HAP-1 (cell line): ENCODE data around the gene MSX2.

ENCODE experiments used
- DNase-seq, 2 experiments: peaks; one replicate each; pipeline ENCODE4 v3.0.0-alpha.2; 2016 to 2020; ENCODE audit warnings: low spot score in 2 of 2
- H3K27me3 ChIP-seq: fragments of 250-450 bp; sonication (Bioruptor Pico); 2 replicates; pipeline ENCODE4 v1.5.1; 2020; ENCODE audit warnings: low read depth, mild to moderate bottlenecking, moderate library complexity
- H3K36me3 ChIP-seq: fragments of 250-450 bp; sonication (Bioruptor Pico); replicated peaks from 2 replicates; pipeline ENCODE4 v1.5.1; 2020; ENCODE audit warnings: mild to moderate bottlenecking
- H3K4me1 ChIP-seq: fragments of 250-450 bp; sonication (Bioruptor Pico); 2 replicates; pipeline ENCODE4 v1.5.1; 2020; ENCODE audit warnings: mild to moderate bottlenecking
- H3K4me3 ChIP-seq: fragments of 250-450 bp; sonication (Bioruptor Pico); 2 replicates; pipeline ENCODE4 v1.5.1; 2020; ENCODE audit warnings: mild to moderate bottlenecking, moderate library complexity
- H3K9me3 ChIP-seq: fragments of 250-450 bp; sonication (Bioruptor Pico); 2 replicates; pipeline ENCODE4 v1.5.1; 2020; ENCODE audit warnings: mild to moderate bottlenecking, moderate library complexity
- in situ Hi-C: fragments of 300-500 bp; cut with MboI; formaldehyde crosslinking; loops from 3 replicates; pipeline ENCODE4 v1.14.3; 2020; ENCODE audit warnings: low sequenced_read_pairs, inconsistent platforms, mixed read lengths

MSX2 gene

GRCh38 chr5:174733836-174734235 lies 9.5 kb downstream of the MSX2 start:
- Histone ChIP-seq H3K36me3 (peaks cover 10% of the 10 kb centered on the region; the same call in 1 of the 2 replicates), H3K9me3 (no peaks in the 10 kb centered on the region), H3K27me3 (no peaks in the 10 kb centered on the region), H3K4me1 (peaks cover 4% of the 10 kb centered on the region; the same call in 1 of the 2 replicates), H3K4me3 (no peak overlapping the region)
- in situ Hi-C loops: loop anchor here (10.0 kb wide), 1 partner anchor 399 kb away; no protein-coding TSS in a partner anchor
- DNase-seq: no peak

DNA sequence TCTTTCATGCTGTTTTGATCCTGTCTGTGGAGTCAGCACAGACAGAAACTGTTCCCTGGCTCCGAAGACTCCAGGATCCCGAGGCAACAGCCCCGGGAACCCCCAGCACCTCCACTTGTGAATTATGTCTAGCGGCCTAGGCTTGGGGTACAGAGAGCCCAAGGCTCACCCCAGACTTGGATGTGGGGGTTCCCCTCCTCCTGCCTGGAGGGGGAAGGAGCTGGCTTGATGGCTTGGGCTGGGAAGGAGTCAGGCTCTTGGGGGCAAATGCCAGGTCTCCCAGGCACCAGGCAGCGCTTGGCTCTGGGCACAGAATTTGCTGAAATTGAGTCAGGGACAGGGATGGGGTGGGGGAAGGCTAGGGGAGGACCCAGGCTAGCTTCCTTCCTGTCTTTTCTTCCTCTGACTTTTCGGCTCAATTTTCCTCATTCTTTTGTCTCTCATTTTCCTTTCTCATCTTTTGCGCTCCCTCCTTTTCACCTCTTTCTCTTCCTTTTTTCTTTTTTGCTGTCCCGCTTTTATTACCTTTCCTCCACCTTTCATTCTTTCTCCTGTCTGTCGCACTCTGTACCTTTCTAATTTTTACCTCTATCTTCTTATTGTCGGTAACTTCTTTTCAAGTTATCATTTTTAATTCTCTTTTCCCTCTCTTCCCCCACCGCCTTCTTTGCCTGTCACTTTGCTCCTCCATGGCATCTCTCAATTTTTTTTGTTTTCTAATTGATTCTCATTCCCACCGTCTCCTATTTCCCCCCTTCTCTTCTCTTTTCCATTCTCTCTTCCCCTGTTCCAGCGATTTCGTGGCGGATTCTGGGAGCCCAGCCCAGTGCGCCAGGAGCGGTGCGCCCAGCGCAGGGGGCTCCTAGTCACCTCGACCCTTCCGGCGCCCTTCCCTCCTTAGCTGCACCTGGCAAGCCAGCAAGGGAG lies 10.5 kb downstream of the MSX2 start:
- in situ Hi-C loops: loop anchor here (5.0 to 10.0 kb wide), 2 partner anchors 318 to 400 kb away; no protein-coding TSS in a partner anchor
- no peak for DNase-seq
- no peaks in the 10 kb centered on the region for H3K9me3 ChIP-seq
- no peaks in the 10 kb centered on the region for H3K27me3 ChIP-seq
- H3K36me3 ChIP-seq: peaks cover 4% of the 10 kb centered on the region; the same call in 1 of the 2 replicates
- H3K4me3 ChIP-seq: peak overlapping the region; percentile 19; the same call in 1 of the 2 replicates
- peaks cover 4% of the 10 kb centered on the region; the same call in 1 of the 2 replicates for H3K4me1 ChIP-seq

DNA sequence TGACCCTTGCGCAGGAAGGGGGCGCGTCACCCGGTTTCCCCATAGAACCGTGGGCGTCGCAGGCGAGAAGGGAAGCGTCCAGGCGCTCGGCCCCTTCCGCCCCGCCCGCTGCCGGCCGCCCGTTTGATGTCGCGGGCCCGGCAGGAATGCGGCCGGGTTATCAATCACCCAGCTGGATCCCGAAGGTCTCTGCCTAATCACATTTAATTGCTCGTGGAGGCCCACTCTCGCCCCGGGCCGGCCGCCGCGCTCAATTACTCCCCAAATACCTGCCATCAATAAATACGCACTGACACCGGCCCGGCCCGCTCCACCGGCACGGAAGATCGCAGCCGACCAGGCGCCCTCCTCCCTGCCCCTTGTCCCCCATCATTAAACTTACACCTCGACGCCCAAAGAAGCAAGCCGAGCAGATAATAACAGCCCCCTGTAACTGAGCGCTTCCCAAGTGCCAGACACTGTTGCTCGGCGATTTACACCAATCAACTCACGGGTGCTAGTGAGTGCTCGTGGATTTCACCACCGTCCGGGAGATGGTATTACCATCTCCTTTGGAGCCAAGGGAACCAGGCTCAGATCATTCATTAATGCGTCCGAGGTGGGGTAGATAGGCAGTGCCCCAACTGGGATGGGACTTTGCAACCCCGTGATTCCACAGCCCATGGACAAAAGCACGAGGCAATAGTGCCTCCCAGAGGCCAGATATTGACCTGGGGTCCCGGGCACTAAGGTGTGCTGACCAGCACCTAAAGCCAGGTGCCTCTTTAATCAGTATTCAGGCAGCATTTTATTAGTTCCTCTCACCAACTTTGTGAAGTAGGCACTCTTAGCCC lies 11.3 kb downstream of the MSX2 start:
- Histone ChIP-seq H3K9me3 (no peaks in the 10 kb centered on the region), H3K4me1 (peaks cover 4% of the 10 kb centered on the region; the same call in 1 of the 2 replicates), H3K27me3 (no peaks in the 10 kb centered on the region), H3K4me3 (peak overlapping the region; percentile 19), H3K36me3 (no peaks in the 10 kb centered on the region)
- in situ Hi-C loops: loop anchor here (5.0 to 10.0 kb wide), 2 partner anchors 318 to 401 kb away; no protein-coding TSS in a partner anchor
- peak in 1 of 2 experiments; percentile 72 for DNase-seq

DNA sequence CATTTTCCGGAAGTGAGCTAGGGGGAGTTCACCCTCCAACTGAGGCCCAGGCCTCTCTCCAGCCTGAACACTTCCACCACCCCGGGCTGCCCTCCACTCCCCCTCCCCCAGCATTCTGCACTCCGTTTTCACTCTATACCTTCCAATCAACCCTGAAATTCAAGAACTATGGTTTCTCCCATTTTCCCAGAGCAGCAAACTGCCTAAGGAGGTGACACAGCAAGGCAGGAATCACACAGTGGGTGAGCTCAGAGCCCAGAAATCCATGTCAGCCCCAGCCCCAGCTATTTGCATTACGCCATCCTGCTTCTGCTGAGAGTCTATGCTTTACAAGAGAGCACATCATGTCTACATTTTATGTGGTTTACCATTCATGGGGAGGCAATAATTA lies 11.9 kb downstream of the MSX2 start:
- Histone ChIP-seq H3K36me3 (no peaks in the 10 kb centered on the region), H3K27me3 (no peaks in the 10 kb centered on the region), H3K9me3 (no peaks in the 10 kb centered on the region), H3K4me3 (no peak overlapping the region), H3K4me1 (peaks cover 4% of the 10 kb centered on the region; the same call in 1 of the 2 replicates)
- DNase-seq: no peak
- in situ Hi-C loops: loop anchor here (5.0 to 10.0 kb wide), 2 partner anchors 319 to 402 kb away; no protein-coding TSS in a partner anchor

DNA sequence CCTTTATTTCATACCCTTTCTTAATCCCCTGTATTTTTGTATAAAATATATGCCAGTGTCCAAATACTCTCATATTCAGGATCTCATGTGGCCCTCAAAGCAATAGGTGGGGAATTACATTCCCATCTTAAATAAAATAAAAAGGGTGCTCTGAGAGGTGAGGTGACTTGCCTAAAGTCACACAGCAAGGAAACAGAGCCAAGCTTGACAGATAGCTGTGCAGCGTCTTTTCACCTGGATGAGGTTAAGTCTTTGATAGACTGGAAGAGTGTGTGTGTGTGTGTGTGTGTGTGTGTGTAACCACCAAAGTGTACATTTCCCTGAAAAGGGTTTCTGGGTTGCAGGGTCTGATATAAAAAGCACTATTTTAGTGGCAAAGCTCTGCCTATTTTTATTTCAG lies 12.4 kb downstream of the MSX2 start:
- DNase-seq: no peak
- no peak overlapping the region for H3K4me3 ChIP-seq
- no peaks in the 10 kb centered on the region for H3K9me3 ChIP-seq
- in situ Hi-C loops: loop anchor here (5.0 to 10.0 kb wide), 2 partner anchors 319 to 402 kb away; no protein-coding TSS in a partner anchor
- peaks cover 4% of the 10 kb centered on the region; the same call in 1 of the 2 replicates for H3K4me1 ChIP-seq
- no peaks in the 10 kb centered on the region for H3K27me3 ChIP-seq
- no peaks in the 10 kb centered on the region for H3K36me3 ChIP-seq

GRCh38 chr5:174737330-174737729 lies 12.9 kb downstream of the MSX2 start:
- no peaks in the 10 kb centered on the region for H3K27me3 ChIP-seq
- in situ Hi-C loops: loop anchor here (5.0 to 10.0 kb wide), 2 partner anchors 320 to 403 kb away; no protein-coding TSS in a partner anchor

DNA sequence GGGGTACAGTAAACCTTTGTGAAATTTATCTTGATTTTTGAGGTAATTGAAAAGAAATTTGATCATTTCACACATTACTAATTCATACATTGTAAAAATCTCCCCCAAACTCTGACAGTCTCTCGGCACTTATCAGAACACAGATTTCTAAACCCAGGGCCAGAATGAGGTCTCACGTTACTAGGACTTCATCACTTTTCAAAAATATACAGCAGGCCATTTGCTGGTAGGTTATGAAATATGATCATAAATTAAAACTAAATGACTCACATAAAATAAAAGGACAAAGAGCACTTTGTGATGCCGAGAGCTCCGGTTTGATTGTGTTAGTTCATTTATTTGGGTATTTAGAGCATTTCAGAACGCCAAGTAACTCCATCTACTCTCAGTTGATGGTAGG lies 17.0 kb downstream of the MSX2 start:
- Histone ChIP-seq H3K4me1 (no peaks in the 10 kb centered on the region), H3K4me3 (no peak overlapping the region), H3K9me3 (no peaks in the 10 kb centered on the region), H3K27me3 (no peaks in the 10 kb centered on the region), H3K36me3 (no peaks in the 10 kb centered on the region)
- no peak for DNase-seq
- in situ Hi-C loops: no loop called here

More at GRCh38 chr5:174737330-174737729, 12.9 kb downstream of the MSX2 start:
- no peak for DNase-seq
- peaks cover 4% of the 10 kb centered on the region; the same call in 1 of the 2 replicates for H3K4me1 ChIP-seq
- no peaks in the 10 kb centered on the region for H3K9me3 ChIP-seq
- no peaks in the 10 kb centered on the region for H3K36me3 ChIP-seq
- no peak overlapping the region for H3K4me3 ChIP-seq

- Histone ChIP-seq H3K4me3 (no peak overlapping the region), H3K36me3 (no peaks in the 10 kb centered on the region), H3K9me3 (no peaks in the 10 kb centered on the region), H3K27me3 (peaks cover 11% of the 10 kb centered on the region), H3K4me1 (no peaks in the 10 kb centered on the region)
- no peak for DNase-seq
- in situ Hi-C loops: no loop called here
Observed at GRCh38 chr5:174744896-174745295, 20.5 kb downstream of the MSX2 start.

DNA sequence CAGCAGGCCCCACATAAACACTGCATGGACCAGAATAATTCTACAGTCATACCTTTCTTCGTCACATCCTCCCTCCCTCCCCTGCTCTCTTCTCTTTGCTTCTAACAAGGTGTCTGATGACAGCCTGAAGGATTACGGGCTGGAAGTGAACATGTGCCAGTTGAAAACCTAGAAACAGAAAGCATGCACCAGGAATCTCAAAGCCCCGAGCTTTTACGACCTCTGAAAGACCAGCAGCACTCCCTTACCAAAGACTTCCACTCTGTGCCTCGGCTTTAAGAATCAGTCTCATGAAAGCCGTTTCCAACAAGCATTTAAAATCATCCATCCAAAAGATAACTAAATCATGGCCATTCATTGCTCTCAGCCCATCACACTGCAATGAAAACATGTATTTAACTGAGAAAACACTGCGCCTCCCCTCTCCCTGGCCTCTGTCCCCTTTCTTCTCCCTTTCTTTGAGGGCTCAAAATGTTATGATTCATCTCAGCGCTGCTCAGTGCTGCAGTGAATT lies 21.3 kb downstream of the MSX2 start:
- H3K4me3 ChIP-seq: no peak overlapping the region
- H3K9me3 ChIP-seq: no peaks in the 10 kb centered on the region
- H3K4me1 ChIP-seq: no peaks in the 10 kb centered on the region
- peaks cover 11% of the 10 kb centered on the region for H3K27me3 ChIP-seq
- no peak for DNase-seq
- in situ Hi-C loops: no loop called here
- no peaks in the 10 kb centered on the region for H3K36me3 ChIP-seq

DNA sequence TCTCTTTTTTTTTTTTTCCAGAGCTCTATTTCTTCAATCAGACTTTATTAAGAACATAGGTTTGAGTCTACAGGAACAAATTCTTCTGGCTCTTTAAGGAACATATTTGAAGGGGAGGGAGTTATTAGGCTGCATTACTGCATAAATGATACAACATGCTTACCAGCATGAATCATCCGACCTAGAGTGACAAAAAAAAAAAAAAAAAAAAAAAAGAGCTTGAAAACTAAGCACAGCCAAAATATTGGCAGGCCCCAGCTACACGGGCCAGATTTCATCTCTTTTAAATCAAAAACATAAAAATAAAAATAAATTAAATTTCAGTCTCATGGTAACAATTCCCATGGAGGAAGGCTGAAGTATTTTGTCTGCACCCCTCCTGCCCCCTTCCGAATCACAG lies 26.3 kb downstream of the MSX2 start:
- Histone ChIP-seq H3K9me3 (no peaks in the 10 kb centered on the region), H3K36me3 (no peaks in the 10 kb centered on the region), H3K27me3 (peaks cover 11% of the 10 kb centered on the region), H3K4me3 (peak overlapping the region; percentile 35), H3K4me1 (no peaks in the 10 kb centered on the region)
- in situ Hi-C loops: no loop called here
- DNase-seq: no peak

- in situ Hi-C loops: no loop called here
Observed at GRCh38 chr5:174751154-174752000, 27.0 kb downstream of the MSX2 start.

DNA sequence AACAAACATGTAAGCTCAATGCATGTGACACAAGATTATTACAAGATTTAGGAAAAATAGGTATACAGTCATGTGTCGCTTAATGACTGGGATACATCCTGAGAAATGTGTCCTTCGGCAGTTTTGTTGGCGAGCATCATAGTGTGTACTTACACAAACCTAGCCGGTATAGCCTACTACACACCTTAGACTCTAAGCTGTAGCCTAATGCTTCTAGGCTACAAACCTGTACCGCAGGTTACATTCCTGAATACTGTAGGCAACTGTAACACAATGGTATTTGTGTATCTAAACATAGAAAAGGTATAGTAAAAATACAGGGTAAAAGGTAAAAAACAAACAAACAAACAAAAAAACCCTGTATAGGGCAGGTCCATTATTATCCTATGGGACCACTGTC lies 27.7 kb downstream of the MSX2 start:
- DNase-seq: no peak
- H3K4me1 ChIP-seq: no peaks in the 10 kb centered on the region
- in situ Hi-C loops: no loop called here
- peaks cover 13% of the 10 kb centered on the region for H3K27me3 ChIP-seq
- no peak overlapping the region for H3K4me3 ChIP-seq
- no peaks in the 10 kb centered on the region for H3K36me3 ChIP-seq
- no peaks in the 10 kb centered on the region for H3K9me3 ChIP-seq

More at GRCh38 chr5:174751154-174752000, 27.0 kb downstream of the MSX2 start:
- H3K4me3 ChIP-seq: peak overlapping the region; percentile 35
- H3K27me3 ChIP-seq: peaks cover 13% of the 10 kb centered on the region
- DNase-seq: peak; percentile 20 to 58
- H3K36me3 ChIP-seq: no peaks in the 10 kb centered on the region
- H3K9me3 ChIP-seq: no peaks in the 10 kb centered on the region
- no peaks in the 10 kb centered on the region for H3K4me1 ChIP-seq
